Fibroblast of upper back skin (primary cell): ENCODE measurements around the gene RAB37.
A peak's percentile ranks its signal among the peaks of the same experiment; 100 is the strongest.

Experiments used
- DNase-seq: peaks from one replicate; pipeline ENCODE4 v3.0.0-alpha.2; 2013

The RAB37 gene

DNA sequence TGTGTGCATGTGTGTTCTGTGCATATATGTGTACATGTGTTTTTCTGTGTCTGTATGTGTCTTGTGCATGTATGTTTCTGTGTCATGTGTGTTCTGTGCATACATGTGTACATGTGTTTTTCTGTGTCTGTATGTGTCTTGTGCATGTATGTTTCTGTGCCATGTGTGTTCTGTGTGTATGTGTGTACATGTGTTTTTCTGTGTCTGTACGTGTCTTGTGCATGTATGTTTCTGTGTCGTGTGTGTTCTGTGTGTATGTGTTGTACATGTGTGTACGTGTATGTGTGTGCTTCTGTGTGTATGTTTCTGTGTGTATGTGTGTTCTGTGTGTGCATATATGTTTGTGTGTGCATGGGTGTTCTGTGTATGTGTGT, 8.4 kb upstream of the RAB37 start:
- no peak for DNase-seq

DNA sequence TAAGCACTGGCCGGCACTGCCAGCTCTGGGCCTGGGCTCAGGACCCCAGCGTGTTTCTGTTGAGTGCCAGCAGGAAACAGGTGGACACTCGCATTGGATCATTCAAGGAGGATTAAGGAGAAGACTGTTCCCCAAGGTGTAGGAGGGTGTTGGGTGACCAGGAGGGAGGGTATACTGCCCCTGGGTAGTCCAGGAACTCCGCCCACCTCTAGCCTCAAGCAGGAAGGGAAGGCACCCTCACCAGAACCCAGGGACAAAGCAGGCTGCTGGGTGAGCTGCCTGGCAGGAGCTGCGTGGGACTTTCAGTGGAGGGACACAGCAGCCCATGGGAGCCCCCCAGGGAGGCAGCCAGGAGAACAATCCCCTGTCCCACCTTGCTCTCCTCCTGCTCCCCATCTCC, 7.7 kb upstream of the RAB37 start:
- DNase-seq = no peak

GRCh38 chr17:74729866-74730265, 7.2 kb upstream of the RAB37 start:
- no peak for DNase-seq

DNA sequence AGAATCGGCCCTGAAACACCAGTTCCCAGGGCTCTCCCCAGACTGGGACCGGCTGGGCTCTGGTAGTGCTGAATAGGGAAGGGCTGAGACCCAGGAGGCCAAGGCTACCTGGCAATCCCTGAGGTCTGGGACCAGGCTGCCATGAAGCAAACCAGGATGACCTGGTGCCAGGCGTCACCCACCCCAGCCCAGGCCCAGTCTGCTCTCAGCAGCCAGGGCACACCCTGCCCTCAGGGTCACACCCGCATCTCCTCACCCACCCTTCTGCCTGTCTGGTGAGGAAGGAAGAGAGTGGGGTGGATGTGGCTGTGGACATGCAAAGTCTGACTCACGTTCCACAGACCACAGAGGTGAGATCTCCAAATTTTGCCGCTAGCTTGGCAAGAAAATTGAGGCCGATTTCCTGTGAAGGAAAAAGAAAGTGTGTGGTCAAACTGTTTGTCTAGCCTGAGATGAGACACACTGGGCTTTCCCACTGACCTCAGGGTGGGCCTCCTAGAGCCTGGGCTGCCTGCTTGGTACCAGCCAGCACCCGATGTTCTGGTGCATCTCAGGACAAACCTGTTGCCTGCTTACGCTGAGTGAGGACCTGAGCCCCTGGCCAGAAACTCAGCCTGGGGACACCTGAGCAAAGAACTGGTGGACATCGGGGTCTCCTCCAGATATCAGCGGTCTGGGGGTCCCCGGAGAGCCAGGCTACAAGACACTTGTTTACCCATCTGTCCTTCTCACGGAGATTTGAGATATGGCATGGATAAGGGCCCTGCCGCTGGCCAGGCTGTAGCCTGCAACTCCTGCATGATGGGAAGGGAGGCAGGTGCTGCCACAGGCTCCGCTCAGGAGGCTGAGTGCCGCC, 6.3 kb upstream of the RAB37 start:
- DNase-seq = no peak

DNA sequence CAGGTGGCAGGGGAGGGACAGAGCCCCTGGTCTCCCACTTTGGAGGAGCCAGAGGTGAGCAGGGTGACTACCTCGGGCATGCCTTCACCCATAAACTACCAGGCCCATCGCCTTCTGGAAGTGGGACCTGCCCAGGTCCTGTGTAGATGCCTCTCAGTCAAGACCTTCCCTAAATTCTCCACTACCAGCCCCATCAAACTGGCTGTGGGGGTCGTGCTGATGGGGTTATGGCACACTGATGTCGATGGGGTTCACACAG, 5.8 kb upstream of the RAB37 start:
- no peak for DNase-seq

GRCh38 chr17:74732042-74732867, 4.8 kb upstream of the RAB37 start:
- DNase-seq = no peak

DNA sequence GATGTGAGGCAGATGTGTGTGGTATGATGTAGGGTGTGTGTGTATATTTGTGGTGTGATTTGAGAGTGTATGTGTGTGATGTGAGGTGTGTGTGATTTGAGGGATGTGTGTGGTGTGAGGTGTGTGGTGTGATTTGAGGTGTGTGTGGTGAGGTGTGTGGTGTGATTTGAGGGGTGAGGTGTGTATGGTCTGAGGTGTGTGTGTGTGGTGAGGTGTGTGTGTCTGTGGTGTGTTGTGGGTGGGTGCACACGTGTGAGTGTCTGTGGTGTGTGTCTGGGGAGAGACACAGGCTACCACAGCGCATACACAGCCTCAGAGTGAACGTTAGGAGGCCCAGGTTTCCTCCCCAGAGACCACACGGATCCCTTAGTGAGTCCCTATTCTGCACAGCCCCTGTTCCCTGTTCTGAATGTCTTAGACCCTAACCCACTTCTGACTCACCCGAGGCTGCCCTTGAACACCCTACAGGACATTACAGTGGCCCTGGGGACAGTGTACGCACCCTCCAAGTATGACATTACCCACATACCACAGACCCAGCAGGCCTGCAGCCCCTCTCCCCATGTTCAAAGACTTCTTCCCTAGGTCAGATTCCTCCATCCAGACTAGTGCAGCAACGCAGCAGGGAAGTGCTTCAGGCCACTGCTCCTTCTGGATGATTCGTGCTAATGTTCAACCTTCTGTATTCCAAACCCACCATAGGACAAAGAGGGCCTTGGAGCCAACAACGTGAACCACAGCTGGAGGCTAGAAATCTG, 3.5 kb upstream of the RAB37 start:
- no peak for DNase-seq

DNA sequence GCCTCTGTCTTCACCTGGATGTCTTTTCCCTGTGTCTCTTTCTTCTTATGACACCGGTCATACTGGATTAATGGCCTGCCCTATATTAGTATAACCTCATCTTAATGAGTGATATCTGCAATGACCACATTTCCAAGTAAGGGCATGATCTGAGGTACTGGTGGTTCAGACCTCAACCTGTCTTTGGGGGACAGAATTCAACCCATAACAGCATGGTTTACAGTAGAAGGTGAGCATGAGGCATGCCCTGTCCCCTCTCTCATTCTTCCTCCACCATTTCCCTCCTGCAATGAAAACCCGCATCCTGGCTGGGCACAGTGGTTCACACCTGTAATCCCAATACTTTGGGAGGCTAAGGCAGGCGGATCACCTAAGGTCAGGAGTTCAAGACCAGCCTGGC, 2.8 kb upstream of the RAB37 start:
- no peak for DNase-seq

DNA sequence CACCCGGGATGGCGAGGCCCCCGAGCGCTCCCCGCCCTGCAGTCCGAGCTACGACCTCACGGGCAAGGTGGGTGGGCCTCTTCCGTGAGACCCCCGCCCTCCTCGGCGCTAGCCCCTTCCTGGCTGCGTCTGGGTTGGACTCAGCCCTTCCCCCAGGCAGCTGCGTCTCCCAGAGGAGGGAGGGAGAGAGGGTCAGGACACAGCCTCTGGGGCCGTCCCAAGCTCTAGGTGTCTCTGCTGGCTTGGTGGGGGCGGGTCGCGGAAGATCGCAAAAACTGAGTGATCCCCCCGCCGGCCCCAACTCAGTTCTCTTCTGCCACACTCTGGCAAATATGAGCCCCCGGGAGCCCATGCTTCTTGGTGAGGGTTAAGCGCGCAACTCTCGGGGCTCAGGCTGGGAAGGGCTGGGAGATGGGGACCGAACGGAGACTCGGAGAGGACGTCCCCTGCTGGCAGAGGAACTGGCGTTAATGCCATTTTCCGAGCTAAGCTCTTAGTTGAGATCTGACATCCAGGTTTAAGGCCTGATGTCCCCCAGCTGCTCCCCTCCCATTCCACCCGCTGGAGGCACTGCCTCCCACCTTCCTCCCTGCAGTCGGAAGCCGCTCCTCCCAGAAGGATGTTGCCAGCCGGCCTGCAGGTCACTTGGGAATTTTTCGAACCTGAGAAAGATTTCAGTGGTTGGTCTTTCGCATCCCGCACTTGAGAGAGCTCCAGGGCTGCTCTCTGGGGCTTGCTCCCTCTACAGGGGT, 419 bp downstream of the RAB37 start:
- no peak for DNase-seq

GRCh38 chr17:74738051-74738996, 1.3 kb downstream of the RAB37 start:
- no peak for DNase-seq

GRCh38 chr17:74739227-74739831, 2.3 kb downstream of the RAB37 start:
- no peak for DNase-seq

DNA sequence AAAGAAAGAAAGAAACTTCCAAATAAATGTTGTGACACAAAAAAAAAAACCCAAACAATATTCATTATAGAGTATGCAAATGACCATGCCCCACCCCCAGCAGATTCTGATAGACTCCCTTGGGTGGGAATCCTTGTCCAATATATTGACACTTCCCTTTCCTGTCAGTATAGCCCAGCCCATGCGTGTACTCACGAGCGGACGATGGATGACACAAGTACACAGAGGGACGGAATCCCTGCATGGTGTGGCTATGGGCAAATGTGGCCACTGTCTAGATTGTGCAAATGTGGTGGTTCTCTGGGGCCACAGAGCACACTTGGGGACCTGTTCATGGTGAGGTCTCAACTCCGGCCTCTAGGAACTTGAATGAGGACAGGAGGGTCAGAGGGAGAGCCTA, 3.1 kb downstream of the RAB37 start:
- no peak for DNase-seq

- DNase-seq = no peak
Observed at GRCh38 chr17:74740641-74741387, 3.8 kb downstream of the RAB37 start.

DNA sequence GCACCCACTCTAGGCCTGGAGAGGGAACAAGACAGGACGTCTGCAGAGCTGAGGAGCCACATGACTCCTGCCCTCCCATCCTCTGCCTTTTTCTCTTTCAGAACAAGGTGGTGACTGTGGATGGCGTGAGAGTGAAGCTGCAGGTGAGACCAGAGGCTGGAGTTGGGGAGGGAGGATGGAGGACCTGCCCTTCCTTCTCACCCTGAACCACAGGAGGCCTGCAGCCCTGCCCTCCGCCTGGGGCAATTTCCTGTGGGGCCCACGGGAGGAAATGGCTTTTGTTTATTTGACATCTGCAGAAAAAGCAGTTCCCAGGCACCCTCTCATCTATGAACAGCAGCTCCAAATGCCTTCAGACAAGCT, 5.1 kb downstream of the RAB37 start:
- no peak for DNase-seq

- no peak for DNase-seq
Observed at GRCh38 chr17:74742978-74743545, 6.0 kb downstream of the RAB37 start.

- no peak for DNase-seq
Observed at GRCh38 chr17:74743755-74744154, 6.7 kb downstream of the RAB37 start.

DNA sequence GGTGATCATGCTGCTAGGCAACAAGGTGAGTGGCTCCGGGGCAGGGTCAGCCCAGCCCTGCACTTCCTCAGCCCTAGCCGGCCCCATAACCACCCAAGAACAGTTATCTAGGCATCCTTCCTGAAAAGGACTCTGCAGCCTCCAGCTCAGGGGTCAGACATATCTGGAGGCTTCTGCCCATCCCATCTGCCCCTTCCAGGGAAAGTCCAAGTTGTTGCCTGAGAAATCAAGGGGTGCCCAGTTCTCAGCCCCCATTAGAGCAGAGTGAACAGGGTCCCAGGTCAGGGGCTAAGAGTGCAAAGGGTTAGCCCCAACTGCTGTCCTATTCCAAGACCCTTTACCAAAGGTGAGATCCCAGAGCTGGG, 7.3 kb downstream of the RAB37 start:
- DNase-seq = no peak

DNA sequence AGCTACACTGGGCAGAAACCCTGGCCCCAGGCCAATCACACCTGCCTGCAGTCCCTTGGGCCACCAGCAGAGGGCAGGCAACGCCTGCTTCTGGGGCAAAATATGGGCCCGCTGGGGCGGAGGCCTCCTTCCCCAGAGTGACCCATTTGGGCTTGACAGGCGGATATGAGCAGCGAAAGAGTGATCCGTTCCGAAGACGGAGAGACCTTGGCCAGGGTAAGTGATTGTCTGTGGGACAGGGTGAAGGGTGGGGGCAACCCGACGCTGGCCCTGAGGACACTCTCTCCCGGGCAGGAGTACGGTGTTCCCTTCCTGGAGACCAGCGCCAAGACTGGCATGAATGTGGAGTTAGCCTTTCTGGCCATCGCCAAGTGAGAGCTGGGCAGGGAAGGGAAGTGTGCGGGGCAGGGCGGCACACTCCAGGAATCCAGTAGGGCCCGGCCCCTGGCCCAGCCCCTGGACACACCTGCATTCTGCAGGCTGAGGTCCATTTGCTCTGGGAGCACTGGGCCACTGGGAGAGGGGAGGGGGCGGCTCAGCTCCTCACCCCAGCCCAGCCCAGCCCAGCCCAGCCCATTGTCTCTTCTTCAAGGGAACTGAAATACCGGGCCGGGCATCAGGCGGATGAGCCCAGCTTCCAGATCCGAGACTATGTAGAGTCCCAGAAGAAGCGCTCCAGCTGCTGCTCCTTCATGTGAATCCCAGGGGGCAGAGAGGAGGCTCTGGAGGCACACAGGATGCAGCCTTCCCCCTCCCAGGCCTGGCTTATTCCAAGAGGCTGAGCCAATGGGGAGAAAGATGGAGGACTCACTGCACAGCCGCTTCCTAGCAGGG, 7.9 kb downstream of the RAB37 start:
- peak; percentile 52 for DNase-seq

DNA sequence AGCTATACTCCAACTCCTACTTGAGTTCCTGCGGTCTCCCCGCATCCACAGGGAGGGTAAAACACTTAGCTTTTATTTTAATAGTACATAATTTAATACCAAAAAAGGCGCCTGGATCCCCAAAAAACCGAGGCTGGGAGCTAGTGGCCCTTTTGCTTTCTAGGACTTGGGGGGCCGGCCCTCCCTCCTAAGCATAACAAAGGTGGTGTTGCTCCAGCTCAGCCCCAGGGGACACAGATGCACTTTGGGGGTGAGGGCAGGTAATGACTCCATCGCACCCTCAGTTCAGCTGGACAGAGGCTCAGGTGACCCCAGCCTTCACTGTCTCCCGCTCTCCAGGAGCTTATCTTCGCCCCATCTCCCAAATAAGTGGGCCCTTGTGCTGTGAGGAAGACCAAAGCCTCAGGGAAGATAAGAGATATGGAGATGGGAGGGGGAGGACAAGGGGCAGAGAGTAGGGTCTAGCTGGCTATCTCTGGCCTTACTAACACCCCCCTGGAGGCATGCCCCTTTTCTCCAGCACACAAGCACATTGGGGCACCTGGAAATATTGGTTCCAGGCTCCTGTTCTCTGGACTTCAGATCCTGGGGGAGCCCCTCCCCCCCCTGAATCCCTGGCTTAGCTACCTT, 8.6 kb downstream of the RAB37 start:
- DNase-seq = no peak
